OCI-LY1 (cell line): ENCODE measurements around the gene ABLIM2.

Source experiments
- EZH2 ChIP-seq: fragments of 200-600 bp; sonication (generic), shearing (Covaris generic); IDR thresholded peaks from 2 replicates; pipeline ENCODE4 v1.8.0; 2017; ENCODE audit warnings: borderline replicate concordance, mixed run types, mild to moderate bottlenecking, antibody characterized with exemption, low read length, moderate library complexity, mixed read lengths
- TF ChIP-seq, protein P1 (sequence below): fragments of 200-600 bp; sonication (generic), shearing (Covaris generic); IDR thresholded peaks from 2 replicates; pipeline ENCODE4 v1.5.1; 2017; ENCODE audit warnings: mild to moderate bottlenecking, antibody characterized with exemption, low read length, moderate library complexity, mixed read lengths

- TF ChIP-seq, protein P1, sequence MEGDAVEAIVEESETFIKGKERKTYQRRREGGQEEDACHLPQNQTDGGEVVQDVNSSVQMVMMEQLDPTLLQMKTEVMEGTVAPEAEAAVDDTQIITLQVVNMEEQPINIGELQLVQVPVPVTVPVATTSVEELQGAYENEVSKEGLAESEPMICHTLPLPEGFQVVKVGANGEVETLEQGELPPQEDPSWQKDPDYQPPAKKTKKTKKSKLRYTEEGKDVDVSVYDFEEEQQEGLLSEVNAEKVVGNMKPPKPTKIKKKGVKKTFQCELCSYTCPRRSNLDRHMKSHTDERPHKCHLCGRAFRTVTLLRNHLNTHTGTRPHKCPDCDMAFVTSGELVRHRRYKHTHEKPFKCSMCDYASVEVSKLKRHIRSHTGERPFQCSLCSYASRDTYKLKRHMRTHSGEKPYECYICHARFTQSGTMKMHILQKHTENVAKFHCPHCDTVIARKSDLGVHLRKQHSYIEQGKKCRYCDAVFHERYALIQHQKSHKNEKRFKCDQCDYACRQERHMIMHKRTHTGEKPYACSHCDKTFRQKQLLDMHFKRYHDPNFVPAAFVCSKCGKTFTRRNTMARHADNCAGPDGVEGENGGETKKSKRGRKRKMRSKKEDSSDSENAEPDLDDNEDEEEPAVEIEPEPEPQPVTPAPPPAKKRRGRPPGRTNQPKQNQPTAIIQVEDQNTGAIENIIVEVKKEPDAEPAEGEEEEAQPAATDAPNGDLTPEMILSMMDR = no peak
- no peak for TF ChIP-seq EZH2
Observed at GRCh38 chr4:8122746-8123145, 35.9 kb downstream of the ABLIM2 start.
